Measurements from ENCODE around the gene CYB5R4. TPM values are rescaled to one million over a fixed set of nuclear protein-coding genes. Genes with fewer than 3 reads are reported as not detected.

The CYB5R4 gene
- total and polyA plus RNA-seq, 2 donors (not counting 1 experiment from before 2014, with no cell fraction given) = 4.3 to 10.6 TPM

DNA sequence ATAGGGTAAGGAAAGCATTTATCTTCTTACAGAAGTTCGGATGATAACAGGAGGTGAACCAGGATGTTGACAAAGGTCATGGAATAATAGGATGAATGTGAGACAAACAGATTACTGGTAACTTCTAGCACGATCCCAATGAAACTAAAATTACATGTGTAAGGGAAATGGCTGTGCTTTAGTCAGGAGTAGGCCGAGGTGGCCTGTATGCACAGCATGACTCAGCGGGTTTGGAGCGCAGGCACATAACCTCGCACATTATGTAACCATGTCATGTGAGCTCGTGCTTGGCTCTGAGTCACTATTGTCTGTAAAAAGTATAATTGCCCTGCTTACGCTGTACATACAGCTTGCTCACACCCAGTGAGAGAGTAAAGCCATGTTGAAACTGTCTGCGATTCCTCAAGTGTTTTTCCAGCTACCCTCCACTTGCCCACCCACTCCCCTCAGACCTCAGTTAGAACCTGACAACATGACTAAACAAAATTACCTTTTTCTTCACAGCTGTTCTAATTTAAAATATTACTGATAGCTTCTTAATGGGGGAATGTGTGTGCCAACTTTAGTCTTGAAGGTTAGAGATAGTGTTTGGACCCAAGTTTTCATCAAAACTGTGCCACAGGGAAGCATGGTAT, 8.2 kb downstream of the CYB5R4 start:
- TF ChIP-seq, protein P1, sequence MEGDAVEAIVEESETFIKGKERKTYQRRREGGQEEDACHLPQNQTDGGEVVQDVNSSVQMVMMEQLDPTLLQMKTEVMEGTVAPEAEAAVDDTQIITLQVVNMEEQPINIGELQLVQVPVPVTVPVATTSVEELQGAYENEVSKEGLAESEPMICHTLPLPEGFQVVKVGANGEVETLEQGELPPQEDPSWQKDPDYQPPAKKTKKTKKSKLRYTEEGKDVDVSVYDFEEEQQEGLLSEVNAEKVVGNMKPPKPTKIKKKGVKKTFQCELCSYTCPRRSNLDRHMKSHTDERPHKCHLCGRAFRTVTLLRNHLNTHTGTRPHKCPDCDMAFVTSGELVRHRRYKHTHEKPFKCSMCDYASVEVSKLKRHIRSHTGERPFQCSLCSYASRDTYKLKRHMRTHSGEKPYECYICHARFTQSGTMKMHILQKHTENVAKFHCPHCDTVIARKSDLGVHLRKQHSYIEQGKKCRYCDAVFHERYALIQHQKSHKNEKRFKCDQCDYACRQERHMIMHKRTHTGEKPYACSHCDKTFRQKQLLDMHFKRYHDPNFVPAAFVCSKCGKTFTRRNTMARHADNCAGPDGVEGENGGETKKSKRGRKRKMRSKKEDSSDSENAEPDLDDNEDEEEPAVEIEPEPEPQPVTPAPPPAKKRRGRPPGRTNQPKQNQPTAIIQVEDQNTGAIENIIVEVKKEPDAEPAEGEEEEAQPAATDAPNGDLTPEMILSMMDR (conservative IDR thresholded peaks at IDR 0.05 in 1 of 2, IDR thresholded peaks at IDR 0.05 in 1 of 2; ENCODE audit: low read depth in 1 of 2, low read length in 2 of 2) = no peak
- no peak for TF ChIP-seq EZH2 (IDR thresholded peaks at IDR 0.05; ENCODE audit: low read length, missing control alignments)
- Histone ChIP-seq H3K4me3 (replicated peaks in 1 of 4; ENCODE audit: control extremely low read depth in 1 of 4, insufficient read depth in 1 of 4, low read depth in 3 of 4, low read length in 4 of 4) (no peak overlapping the region), H3K4me1 (ENCODE audit: control insufficient read depth, extremely low read depth, insufficient read depth, low read length) (peaks cover 2% of the 10 kb centered on the region), H3K9ac (ENCODE audit: insufficient read depth, low read length) (no peak overlapping the region), H3K9me3 (ENCODE audit: control insufficient read depth, insufficient read depth, low read depth, low read length) (no peaks in the 10 kb centered on the region), H3K4me2 (ENCODE audit: extremely low read depth, insufficient read depth, low read length) (no peak overlapping the region), H4K20me1 (ENCODE audit: control insufficient read depth, extremely low read depth, insufficient read depth, low read length) (no peaks in the 10 kb centered on the region), H2AFZ (ENCODE audit: low read length) (no peak overlapping the region), H3K79me2 (ENCODE audit: control insufficient read depth, insufficient read depth, low read length) (no peaks in the 10 kb centered on the region), H3K27me3 (ENCODE audit: control insufficient read depth, insufficient read depth, low read length) (no peaks in the 10 kb centered on the region), H3K27ac (ENCODE audit: insufficient read depth, low read length) (peak overlapping the region; percentile 8), H3K36me3 (ENCODE audit: control insufficient read depth, insufficient read depth, low read length) (no peaks in the 10 kb centered on the region)
- peak; percentile 53 to 96 for DNase-seq (ENCODE audit: low read depth in 2 of 2)

DNA sequence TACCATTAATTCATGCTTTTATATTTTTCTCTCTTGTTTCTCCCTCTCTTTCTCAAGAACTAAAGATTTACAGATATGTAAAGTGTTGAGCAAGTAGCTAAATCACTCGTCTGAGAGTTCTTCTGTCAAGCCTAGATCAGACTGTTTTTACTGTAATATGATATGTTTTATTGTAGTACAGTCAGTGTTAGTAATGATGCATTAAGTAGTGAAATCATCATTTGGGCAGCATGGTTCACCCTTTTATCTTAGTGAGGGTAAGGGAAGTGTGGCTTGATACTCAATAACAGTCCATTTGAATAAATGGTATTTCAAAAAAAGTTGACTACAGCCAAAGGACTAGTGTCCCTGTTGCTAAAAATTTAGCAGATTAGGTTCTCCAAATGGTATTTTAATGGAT, 9.2 kb downstream of the CYB5R4 start:
- Histone ChIP-seq H2AFZ (ENCODE audit: low read length) (no peak overlapping the region), H3K36me3 (ENCODE audit: control insufficient read depth, insufficient read depth, low read length) (no peaks in the 10 kb centered on the region), H3K4me1 (ENCODE audit: control insufficient read depth, extremely low read depth, insufficient read depth, low read length) (peaks cover 2% of the 10 kb centered on the region), H3K27me3 (ENCODE audit: control insufficient read depth, insufficient read depth, low read length) (no peaks in the 10 kb centered on the region), H3K4me2 (ENCODE audit: extremely low read depth, insufficient read depth, low read length) (no peak overlapping the region), H4K20me1 (ENCODE audit: control insufficient read depth, extremely low read depth, insufficient read depth, low read length) (no peaks in the 10 kb centered on the region), H3K27ac (ENCODE audit: insufficient read depth, low read length) (no peak overlapping the region), H3K4me3 (replicated peaks in 1 of 4; ENCODE audit: control extremely low read depth in 1 of 4, insufficient read depth in 1 of 4, low read depth in 3 of 4, low read length in 4 of 4) (no peak overlapping the region), H3K9me3 (ENCODE audit: control insufficient read depth, insufficient read depth, low read depth, low read length) (no peaks in the 10 kb centered on the region), H3K79me2 (ENCODE audit: control insufficient read depth, insufficient read depth, low read length) (no peaks in the 10 kb centered on the region), H3K9ac (ENCODE audit: insufficient read depth, low read length) (no peak overlapping the region)
- peak; percentile 47 to 83 for DNase-seq (ENCODE audit: low read depth in 2 of 2)
- no peak for TF ChIP-seq EZH2 (IDR thresholded peaks at IDR 0.05; ENCODE audit: low read length, missing control alignments)
- TF ChIP-seq, protein P1 (conservative IDR thresholded peaks at IDR 0.05 in 1 of 2, IDR thresholded peaks at IDR 0.05 in 1 of 2; ENCODE audit: low read depth in 1 of 2, low read length in 2 of 2) = no peak

DNA sequence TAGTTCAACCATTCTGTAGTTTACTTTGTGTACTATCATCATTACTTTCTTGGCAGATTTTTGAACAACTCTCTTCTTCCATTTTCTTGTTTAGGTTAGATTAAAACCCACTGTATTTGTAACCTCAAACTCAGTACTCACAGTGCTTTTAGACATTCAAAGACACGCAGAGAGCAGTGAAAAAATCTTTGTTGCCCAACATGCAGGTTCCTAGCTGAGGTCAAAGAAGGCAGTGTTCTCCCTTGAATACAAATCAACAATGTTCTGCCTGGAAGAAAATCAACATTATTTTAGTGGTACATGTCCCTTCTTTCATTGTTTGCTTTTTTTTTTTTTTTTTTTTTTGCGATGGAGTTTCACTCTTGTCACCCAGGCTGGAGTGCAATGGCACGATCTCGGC, 11.2 kb downstream of the CYB5R4 start:
- TF ChIP-seq EZH2 (IDR thresholded peaks at IDR 0.05; ENCODE audit: low read length, missing control alignments) = no peak
- TF ChIP-seq, protein P1 (conservative IDR thresholded peaks at IDR 0.05 in 1 of 2, IDR thresholded peaks at IDR 0.05 in 1 of 2; ENCODE audit: low read depth in 1 of 2, low read length in 2 of 2) = no peak
- no peak for DNase-seq (ENCODE audit: low read depth in 2 of 2)
- Histone ChIP-seq H3K27me3 (ENCODE audit: control insufficient read depth, insufficient read depth, low read length) (no peaks in the 10 kb centered on the region), H3K27ac (ENCODE audit: insufficient read depth, low read length) (no peak overlapping the region), H2AFZ (ENCODE audit: low read length) (no peak overlapping the region), H3K9me3 (ENCODE audit: control insufficient read depth, insufficient read depth, low read depth, low read length) (no peaks in the 10 kb centered on the region), H3K36me3 (ENCODE audit: control insufficient read depth, insufficient read depth, low read length) (no peaks in the 10 kb centered on the region), H3K4me2 (ENCODE audit: extremely low read depth, insufficient read depth, low read length) (no peak overlapping the region), H4K20me1 (ENCODE audit: control insufficient read depth, extremely low read depth, insufficient read depth, low read length) (no peaks in the 10 kb centered on the region), H3K4me3 (replicated peaks in 1 of 4; ENCODE audit: control extremely low read depth in 1 of 4, insufficient read depth in 1 of 4, low read depth in 3 of 4, low read length in 4 of 4) (no peak overlapping the region), H3K79me2 (ENCODE audit: control insufficient read depth, insufficient read depth, low read length) (no peaks in the 10 kb centered on the region), H3K4me1 (ENCODE audit: control insufficient read depth, extremely low read depth, insufficient read depth, low read length) (peaks cover 2% of the 10 kb centered on the region), H3K9ac (ENCODE audit: insufficient read depth, low read length) (no peak overlapping the region)

Data from fibroblast of lung (primary cell).